ENCODE data around the gene KLHL36. TPM values are rescaled to one million over a fixed set of nuclear protein-coding genes. Genes with fewer than 3 reads are reported as not detected.
A peak's percentile ranks its signal among the peaks of the same experiment; 100 is the strongest.

KLHL36 gene
- total and polyA plus RNA-seq, 12 donors: 14.7 to 77.9 (median 55.3) TPM

- WGBS, 2 donors: 89 to 91% methylated on average over 2 of the region's 2 CpGs
- TF ChIP-seq, protein P1, sequence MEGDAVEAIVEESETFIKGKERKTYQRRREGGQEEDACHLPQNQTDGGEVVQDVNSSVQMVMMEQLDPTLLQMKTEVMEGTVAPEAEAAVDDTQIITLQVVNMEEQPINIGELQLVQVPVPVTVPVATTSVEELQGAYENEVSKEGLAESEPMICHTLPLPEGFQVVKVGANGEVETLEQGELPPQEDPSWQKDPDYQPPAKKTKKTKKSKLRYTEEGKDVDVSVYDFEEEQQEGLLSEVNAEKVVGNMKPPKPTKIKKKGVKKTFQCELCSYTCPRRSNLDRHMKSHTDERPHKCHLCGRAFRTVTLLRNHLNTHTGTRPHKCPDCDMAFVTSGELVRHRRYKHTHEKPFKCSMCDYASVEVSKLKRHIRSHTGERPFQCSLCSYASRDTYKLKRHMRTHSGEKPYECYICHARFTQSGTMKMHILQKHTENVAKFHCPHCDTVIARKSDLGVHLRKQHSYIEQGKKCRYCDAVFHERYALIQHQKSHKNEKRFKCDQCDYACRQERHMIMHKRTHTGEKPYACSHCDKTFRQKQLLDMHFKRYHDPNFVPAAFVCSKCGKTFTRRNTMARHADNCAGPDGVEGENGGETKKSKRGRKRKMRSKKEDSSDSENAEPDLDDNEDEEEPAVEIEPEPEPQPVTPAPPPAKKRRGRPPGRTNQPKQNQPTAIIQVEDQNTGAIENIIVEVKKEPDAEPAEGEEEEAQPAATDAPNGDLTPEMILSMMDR (IDR thresholded peaks at IDR 0.05): no peak
- ATAC-seq: no peak
- H3K4me3 ChIP-seq: no peak overlapping the region
- intact Hi-C loops (cut with DNase I): loop anchor here in 1 of 10 donors (5.0 kb wide), 1 partner anchor 72 kb away; no protein-coding TSS in a partner anchor
- no peaks in the 10 kb centered on the region for H3K27me3 ChIP-seq
- H3K9me3 ChIP-seq: no peaks in the 10 kb centered on the region
- peaks cover 0 to 81% (median 52%) of the 10 kb centered on the region in 9 donors for H3K36me3 ChIP-seq
- peaks cover 0 to 11% (median 0%) of the 10 kb centered on the region in 9 donors for H3K4me1 ChIP-seq
- DNase-seq: no peak
- no peak overlapping the region for H3K27ac ChIP-seq
Observed at GRCh38 chr16:84665359-84665758, 17.0 kb downstream of the KLHL36 start.

DNA sequence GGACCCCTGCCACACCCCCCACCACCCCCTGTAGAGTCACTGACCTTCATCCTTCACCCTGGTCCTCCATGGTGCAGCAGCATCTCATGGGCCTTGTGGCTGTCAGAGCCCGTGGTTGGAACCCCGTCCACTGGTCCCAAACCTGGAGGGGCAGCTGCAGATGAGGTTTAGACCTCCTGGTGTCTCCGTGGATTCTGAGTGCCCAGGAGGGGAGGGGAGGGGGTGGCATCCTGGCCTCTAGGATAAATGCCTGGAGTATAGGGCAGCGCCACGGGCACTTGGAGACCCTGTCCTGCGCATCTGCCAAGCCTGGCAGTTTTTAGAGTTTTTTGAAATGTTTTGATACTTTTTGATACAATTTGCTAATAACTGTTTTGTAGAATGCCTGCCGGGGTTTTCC lies 17.5 kb downstream of the KLHL36 start:
- intact Hi-C loops (cut with DNase I): loop anchor here in 2 of 10 donors (2.0 to 5.0 kb wide), 2 partner anchors 61 to 71 kb away; no protein-coding TSS in a partner anchor
- no peak for ATAC-seq
- Histone ChIP-seq H3K36me3 (peaks cover 0 to 77% (median 48%) of the 10 kb centered on the region in 9 donors), H3K4me1 (peaks cover 0 to 11% (median 0%) of the 10 kb centered on the region in 9 donors), H3K9me3 (no peaks in the 10 kb centered on the region), H3K27ac (no peak overlapping the region), H3K27me3 (no peaks in the 10 kb centered on the region), H3K4me3 (no peak overlapping the region)
- WGBS, 2 donors: 90 to 93% methylated on average over 7 of the region's 7 CpGs
- no peak for DNase-seq
- TF ChIP-seq, protein P1 (IDR thresholded peaks at IDR 0.05): no peak

GRCh38 chr16:84667600-84668309 lies 19.4 kb downstream of the KLHL36 start:
- ATAC-seq (no peak), DNase-seq (no peak)
- H3K27ac ChIP-seq: no peak overlapping the region
- H3K4me1 ChIP-seq: peaks cover 0 to 11% (median 0%) of the 10 kb centered on the region in 9 donors
- H3K4me3 ChIP-seq: no peak overlapping the region
- no peaks in the 10 kb centered on the region for H3K9me3 ChIP-seq
- no peaks in the 10 kb centered on the region for H3K27me3 ChIP-seq
- TF ChIP-seq, protein P1 (IDR thresholded peaks at IDR 0.05): no peak
- intact Hi-C loops (cut with DNase I): loop anchor here in 2 of 10 donors (2.0 to 5.0 kb wide), 2 partner anchors 59 to 70 kb away; no protein-coding TSS in a partner anchor
- H3K36me3 ChIP-seq: peaks cover 0 to 57% (median 31%) of the 10 kb centered on the region in 9 donors
- 82% methylated on average over 16 of the region's 16 CpGs for WGBS, 2 donors

DNA sequence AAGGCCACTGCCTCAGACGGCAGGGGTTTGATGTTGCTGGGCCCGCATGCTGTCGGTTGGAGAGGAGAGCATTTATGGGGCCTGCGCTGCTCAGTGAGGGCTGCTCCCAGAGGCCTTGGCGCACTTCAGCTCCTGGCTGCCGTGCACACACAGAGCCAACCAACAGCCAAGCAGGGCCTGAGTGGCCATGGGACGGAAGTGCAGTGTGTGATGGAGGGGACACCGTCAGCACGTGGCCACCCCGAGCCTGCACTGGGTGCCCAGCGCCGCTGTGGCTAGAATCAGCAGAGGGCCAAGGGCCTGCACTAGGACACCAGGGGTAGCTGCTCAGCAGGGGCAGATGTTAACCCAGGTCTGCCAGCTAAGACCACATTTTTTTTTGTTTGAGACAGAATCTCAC lies 21.8 kb downstream of the KLHL36 start:
- intact Hi-C loops (cut with DNase I): loop anchor here in 3 of 10 donors (5.0 kb wide), 1 partner anchor 57 kb away; no protein-coding TSS in a partner anchor
- no peaks in the 10 kb centered on the region for H3K9me3 ChIP-seq
- 86 to 90% methylated on average over 12 of the region's 12 CpGs for WGBS, 2 donors
- peak in 1 of 8 donors; percentile 11 for ATAC-seq
- TF ChIP-seq, protein P1 (IDR thresholded peaks at IDR 0.05): no peak
- H3K36me3 ChIP-seq: peaks cover 0 to 34% (median 11%) of the 10 kb centered on the region in 9 donors
- DNase-seq: no peak
- peaks cover 0 to 11% (median 0%) of the 10 kb centered on the region in 9 donors for H3K4me1 ChIP-seq
- no peak overlapping the region for H3K27ac ChIP-seq
- no peak overlapping the region for H3K4me3 ChIP-seq
- H3K27me3 ChIP-seq: no peaks in the 10 kb centered on the region
